ENCODE results near the gene CCT7.

GRCh38 chr2:73238149-73238548, 4.0 kb downstream of the CCT7 start:
- no peak for TF ChIP-seq MAX (IDR thresholded peaks at IDR 0.05)
- no peak for TF ChIP-seq SMC3 (IDR thresholded peaks at IDR 0.05)
- TF ChIP-seq CTCF (IDR thresholded peaks at IDR 0.05) = no peak
- no peak for TF ChIP-seq POLR2A (IDR thresholded peaks at IDR 0.05; ENCODE audit: low read length)
- TF ChIP-seq CEBPB (IDR thresholded peaks at IDR 0.05) = no peak
- no peak for TF ChIP-seq JUNB (IDR thresholded peaks at IDR 0.05)
- TF ChIP-seq KDM1A (IDR thresholded peaks at IDR 0.05; ENCODE audit: low read depth) = no peak
- no peak for TF ChIP-seq RARB (CRISPR knock-in tag; IDR thresholded peaks at IDR 0.05)
